ENCODE data around the gene MYZAP. TPM values are rescaled to one million over a fixed set of nuclear protein-coding genes. Genes with fewer than 3 reads are reported as not detected.

MYZAP gene
- total and polyA plus RNA-seq, 2 of the 13 experiments (the other 11 are each of a cell fraction or from before 2014, with no cell fraction given): not detected

- TF ChIP-seq ZBTB25 (CRISPR knock-in tag; IDR thresholded peaks at IDR 0.05) (no peak), NFYC (CRISPR knock-in tag; IDR thresholded peaks at IDR 0.05) (no peak), TEAD2 (CRISPR knock-in tag; IDR thresholded peaks at IDR 0.05) (no peak), ZNF337 (CRISPR knock-in tag; IDR thresholded peaks at IDR 0.05; ENCODE audit: borderline replicate concordance, low read depth) (no peak), ZNF326 (CRISPR knock-in tag; IDR thresholded peaks at IDR 0.05; ENCODE audit: borderline replicate concordance) (no peak), ETV5 (CRISPR knock-in tag; IDR thresholded peaks at IDR 0.05; ENCODE audit: borderline replicate concordance) (no peak)
Measured at GRCh38 chr15:57549935-57550334, 41.8 kb upstream of the MYZAP start (continued).

GRCh38 chr15:57550640-57551039 is 41.1 kb upstream of the MYZAP start:
- no peaks in the 10 kb centered on the region for H3K79me2 ChIP-seq (ENCODE audit: insufficient read depth, low read length)
- DNase-seq (ENCODE audit: low spot score) (no peak), FAIRE-seq (no peak), ATAC-seq (no peak)
- in situ Hi-C loops (cut with HindIII; ENCODE audit: extremely low pct_ligation_motif_present, low pct_unique_long_range_greater_than_20kb): no loop called here
- no peak overlapping the region for H3K4me3 ChIP-seq (replicated peaks in 1 of 3; ENCODE audit: insufficient read depth in 1 of 3, low read depth in 2 of 3, low read length in 3 of 3)
- POLR2A ChIA-PET: no interaction called here
- H3K9me3 ChIP-seq (ENCODE audit: low read length): no peaks in the 10 kb centered on the region
- intact Hi-C loops (cut with micrococcal nuclease; ENCODE audit: unreplicated experiment): no loop called here
- H4K20me1 ChIP-seq (ENCODE audit: insufficient read depth, low read length): no peaks in the 10 kb centered on the region
- no peak overlapping the region for H2AFZ ChIP-seq (ENCODE audit: low read length)
- H3K9ac ChIP-seq (ENCODE audit: insufficient read depth, low read depth, low read length): no peak overlapping the region
- no TSS peak for BruUV-seq (replicated peaks)
- no peak overlapping the region for H3K4me2 ChIP-seq (ENCODE audit: low read depth, low read length)
- no peaks in the 10 kb centered on the region for H3K27me3 ChIP-seq (ENCODE audit: control insufficient read depth in 1 of 2, insufficient read depth in 2 of 2, low read length in 2 of 2)
- peaks cover 23% of the 10 kb centered on the region for H3K4me1 ChIP-seq (ENCODE audit: insufficient read depth, low read length)
- no peak overlapping the region for H3K27ac ChIP-seq (ENCODE audit: extremely low read length, insufficient read depth, low read length)
- peaks cover 5 to 13% of the 10 kb centered on the region in 2 experiments; a peak in 4 of 5 replicates for H3K36me3 ChIP-seq (replicated peaks in 1 of 2; ENCODE audit: control insufficient read depth in 1 of 2, insufficient read depth in 2 of 2, low read length in 2 of 2)
- WGBS (ENCODE audit: low lambda C conversion rate): 78% methylated on average over 4 of the region's 4 CpGs
- CTCF ChIA-PET (ENCODE audit: low intra/inter-chr PET ratio, low total read pairs): no interaction called here
- TF ChIP-seq ZNF446 (CRISPR knock-in tag; IDR thresholded peaks at IDR 0.05) (no peak), SRY (CRISPR knock-in tag; IDR thresholded peaks at IDR 0.05) (no peak), NR2F6 (IDR thresholded peaks at IDR 0.05) (no peak), NR2F6 (CRISPR knock-in tag; IDR thresholded peaks at IDR 0.05) (no peak), RFX5 (IDR thresholded peaks at IDR 0.05; ENCODE audit: low read depth, low read length) (no peak), ZNF850 (CRISPR knock-in tag; conservative IDR thresholded peaks at IDR 0.05) (no peak), THAP7 (CRISPR knock-in tag; IDR thresholded peaks at IDR 0.05) (no peak), SNAPC5 (CRISPR knock-in tag; IDR thresholded peaks at IDR 0.05; ENCODE audit: borderline replicate concordance) (no peak), NR0B2 (CRISPR knock-in tag; IDR thresholded peaks at IDR 0.05) (no peak), ZNF225 (CRISPR knock-in tag; IDR thresholded peaks at IDR 0.05) (no peak), ZSCAN5A (CRISPR knock-in tag; IDR thresholded peaks at IDR 0.05; ENCODE audit: borderline replicate concordance) (no peak), PCBP1 (IDR thresholded peaks at IDR 0.05; ENCODE audit: borderline replicate concordance, low read depth, low read length) (no peak), FOXP4 (CRISPR knock-in tag; IDR thresholded peaks at IDR 0.05) (no peak), BHLHE40 (IDR thresholded peaks at IDR 0.05; ENCODE audit: low read length) (no peak), BRD4 (CRISPR knock-in tag; IDR thresholded peaks at IDR 0.05) (no peak)
